Kidney capillary endothelial cell (primary cell): Measurements from ENCODE around the gene GFOD2.

Experiments
- DNase-seq: peaks from one replicate; pipeline ENCODE4 v3.0.0-alpha.2; 2018; ENCODE audit warnings: low spot score

GFOD2 gene

GRCh38 chr16:67657751-67658518 lies 61.2 kb downstream of the GFOD2 start:
- DNase-seq, result no peak

GRCh38 chr16:67657017-67657608 lies 62.0 kb downstream of the GFOD2 start:
- DNase-seq, result no peak

DNA sequence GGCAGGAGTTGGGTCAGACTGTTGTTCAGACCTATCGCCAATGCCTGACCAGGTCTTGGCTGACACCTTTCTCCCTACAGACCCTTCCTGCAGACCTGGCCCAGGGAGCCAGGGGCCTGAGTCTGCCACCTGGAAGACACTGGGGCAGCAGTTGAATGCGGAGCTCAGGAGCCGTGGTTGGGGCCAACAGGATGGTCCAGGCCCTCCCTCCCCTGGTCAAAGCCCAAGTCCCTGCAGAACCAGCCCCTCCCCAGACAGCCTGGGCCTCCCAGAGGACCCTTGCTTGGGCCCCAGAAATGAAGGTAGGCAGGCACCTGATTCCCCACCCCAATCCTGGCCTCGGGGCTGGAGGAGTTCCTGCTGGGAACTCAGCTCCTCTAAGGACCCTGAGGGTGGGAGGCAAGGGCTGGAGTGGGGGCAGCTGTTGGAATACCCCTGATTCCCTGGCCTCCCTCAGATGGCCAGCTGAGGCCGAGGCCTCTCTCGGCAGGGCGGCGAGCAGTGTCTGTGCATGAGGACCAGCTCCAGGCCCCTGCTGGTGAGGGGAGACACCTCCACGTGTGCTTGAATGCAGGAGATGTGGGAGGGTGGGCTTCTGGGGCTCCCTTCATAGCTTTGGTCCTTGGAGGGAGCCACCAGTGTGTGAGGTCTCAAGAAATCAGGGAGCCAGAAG lies 62.6 kb downstream of the GFOD2 start:
- DNase-seq, result no peak

- DNase-seq, result no peak
Measured at GRCh38 chr16:67655363-67655762, 63.8 kb downstream of the GFOD2 start.

DNA sequence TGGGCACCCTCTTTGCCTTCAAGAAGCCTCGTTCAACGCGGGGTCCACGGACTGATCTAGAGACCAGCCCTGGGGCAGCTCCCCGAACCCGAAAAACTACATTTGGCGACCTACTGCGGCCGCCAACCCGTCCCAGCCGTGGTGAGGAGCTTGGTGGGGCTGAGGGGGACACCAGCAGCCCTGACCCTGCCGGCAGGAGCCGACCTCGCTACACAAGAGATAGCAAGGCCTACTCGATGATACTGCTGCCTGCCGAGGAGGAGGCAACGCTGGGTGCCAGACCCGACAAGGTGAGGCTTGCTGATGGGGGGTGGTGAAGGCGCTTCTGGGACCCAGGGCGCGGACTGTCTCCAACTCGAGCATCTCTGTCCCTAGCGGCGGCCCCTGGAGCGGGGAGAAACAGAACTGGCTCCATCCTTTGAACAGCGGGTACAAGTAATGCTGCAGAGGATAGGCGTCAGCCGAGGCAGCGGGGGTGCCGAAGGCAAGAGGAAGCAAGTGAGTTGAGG lies 64.7 kb downstream of the GFOD2 start:
- DNase-seq, result no peak

DNA sequence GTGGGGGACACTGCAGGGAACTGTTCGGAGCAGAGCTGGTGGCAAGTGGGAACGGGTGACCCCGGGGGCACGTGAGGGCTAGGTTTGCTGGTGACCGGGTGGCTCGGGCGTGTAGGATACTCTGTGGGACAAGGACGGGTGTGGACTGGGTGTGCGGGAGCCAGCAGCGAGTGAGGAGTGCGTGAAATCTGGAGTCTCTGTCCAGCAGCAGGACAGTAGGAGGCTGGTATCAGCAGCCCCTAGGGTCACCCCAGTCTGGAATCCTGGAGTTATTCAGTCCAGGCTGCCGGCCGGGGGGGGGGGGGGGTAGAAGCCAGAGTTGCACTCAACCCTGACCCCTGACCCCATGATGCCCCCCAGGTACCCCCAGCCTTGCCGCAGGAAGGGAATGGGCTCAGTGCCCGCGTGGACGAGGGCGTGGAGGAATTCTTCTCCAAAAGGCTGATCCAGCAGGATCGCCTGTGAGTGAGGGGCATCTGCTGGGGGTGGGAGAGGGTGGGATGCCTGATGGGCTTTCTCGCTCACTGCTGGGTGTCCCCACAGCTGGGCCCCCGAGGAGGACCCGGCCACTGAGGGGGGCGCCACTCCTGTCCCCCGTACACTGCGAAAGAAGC lies 65.2 kb downstream of the GFOD2 start:
- DNase-seq, result no peak

DNA sequence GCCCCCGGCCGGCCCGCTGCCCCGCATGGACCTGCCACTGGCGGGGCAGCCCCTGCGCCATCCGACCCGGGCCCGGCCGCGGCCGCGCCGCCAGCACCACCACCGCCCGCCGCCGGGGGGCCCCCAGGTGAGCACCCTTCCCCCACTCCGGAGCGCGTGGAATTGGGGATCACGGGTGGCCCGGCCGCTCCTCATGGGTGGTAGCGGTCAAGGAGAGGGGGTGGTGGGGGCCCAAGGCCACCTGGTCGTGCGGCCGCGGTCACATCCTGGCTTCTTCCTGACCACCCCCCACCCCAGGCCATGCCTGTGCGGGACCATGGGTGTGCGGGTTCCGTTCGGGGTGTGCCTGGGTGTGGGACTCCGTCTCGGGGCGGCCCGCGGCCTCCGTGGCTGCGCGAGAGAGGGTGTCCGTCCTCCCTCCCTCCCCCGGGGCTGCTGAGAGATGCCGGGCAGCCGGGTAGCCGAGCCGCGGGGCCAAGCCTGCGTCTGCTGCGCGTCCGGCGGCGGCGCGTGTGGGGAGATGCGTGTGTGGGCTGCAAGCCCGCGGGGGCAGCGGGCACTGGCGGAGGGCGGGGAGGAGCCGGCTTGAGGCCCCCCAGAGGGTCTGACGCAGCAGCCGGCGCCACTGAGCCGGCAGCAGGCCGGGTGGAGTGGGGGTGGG lies 65.9 kb downstream of the GFOD2 start:
- DNase-seq, result no peak

- DNase-seq, result no peak
Measured at GRCh38 chr16:67652578-67653127, 66.5 kb downstream of the GFOD2 start.

DNA sequence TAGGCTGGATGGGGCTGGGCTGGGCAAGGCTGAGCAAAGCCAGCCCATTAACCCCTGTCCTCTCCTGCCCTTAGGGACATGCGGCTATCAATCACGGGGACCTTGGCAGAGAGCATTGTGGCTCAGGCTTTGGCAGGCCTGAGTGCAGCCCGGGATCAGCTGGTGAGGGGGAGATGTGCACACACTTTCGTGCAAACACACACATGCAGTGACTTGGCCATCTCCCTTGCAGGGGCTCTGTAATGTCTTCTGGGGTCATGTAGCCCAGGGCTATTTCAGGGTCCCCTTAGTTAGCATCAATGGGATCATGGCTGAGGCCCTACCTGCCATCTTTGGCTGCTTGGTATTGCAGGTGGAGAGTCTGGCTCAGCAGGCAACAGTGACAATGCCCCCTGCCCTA lies 67.3 kb downstream of the GFOD2 start:
- no peak for DNase-seq

GRCh38 chr16:67651039-67651438 lies 68.1 kb downstream of the GFOD2 start:
- DNase-seq, result no peak

DNA sequence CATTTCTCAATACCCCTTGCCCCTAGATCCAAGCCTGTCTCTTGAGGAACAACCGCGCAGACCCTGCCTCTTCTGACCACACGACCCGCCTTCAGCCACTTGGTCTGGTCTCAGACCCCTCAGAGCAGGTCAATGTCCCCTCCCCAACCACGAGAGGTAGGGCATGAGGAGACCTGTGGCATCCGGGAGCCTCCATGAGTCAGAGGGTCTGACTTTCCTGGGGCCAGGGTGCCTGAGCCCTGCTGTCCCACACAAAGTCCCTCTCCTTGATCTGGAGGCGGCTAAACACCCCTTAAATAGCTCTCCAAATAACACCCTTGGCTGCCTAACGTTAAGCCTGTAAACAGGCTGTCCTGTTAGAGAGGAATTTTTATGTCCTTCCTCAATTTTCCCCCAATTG lies 69.1 kb downstream of the GFOD2 start:
- no peak for DNase-seq

DNA sequence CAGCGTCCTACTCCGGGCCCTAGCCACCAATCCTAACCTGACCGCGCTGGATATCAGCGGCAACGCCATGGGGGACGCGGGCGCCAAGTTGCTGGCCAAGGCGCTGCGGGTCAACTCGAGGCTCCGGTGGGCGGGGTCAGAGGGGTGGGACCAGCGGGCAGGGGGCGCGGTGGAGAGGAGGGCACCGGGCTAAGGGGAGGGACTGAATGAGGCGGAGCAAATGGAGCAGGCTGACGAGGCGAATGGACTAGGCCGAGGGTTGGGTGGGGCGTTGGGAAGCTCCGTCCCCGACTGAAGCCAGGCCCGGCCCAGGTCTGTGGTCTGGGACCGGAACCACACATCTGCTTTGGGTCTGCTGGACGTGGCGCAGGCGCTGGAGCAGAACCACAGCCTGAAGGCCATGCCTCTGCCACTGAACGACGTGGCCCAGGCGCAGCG lies 69.6 kb downstream of the GFOD2 start:
- DNase-seq, result no peak

DNA sequence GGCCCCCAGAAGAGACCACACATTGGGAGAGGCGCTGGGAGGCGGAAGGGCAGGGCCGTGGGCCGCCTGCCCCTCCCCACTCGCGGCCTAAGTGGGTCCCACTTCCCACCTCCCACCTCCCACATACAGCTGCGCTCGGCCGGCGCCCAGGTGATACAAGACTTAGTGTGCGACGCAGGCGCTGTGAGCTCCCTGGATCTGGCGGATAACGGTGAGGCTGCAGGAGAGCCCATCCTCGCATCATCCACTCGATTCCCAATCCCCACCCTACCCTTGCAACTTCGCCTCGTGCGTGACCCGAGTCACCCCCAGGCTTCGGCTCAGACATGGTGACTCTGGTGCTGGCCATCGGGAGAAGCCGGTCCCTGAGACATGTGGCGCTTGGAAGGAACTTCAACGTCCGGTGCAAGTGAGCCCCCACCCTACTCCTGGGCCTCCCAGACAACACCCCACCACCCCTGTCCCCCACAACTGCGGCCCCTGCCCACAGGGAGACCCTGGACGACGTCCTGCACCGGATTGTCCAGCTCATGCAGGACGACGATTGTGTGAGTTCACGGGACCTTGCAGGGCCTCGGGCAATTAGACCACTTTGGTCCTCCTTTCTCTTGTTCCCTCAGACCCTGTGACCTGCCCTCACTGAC lies 70.2 kb downstream of the GFOD2 start:
- DNase-seq, result no peak

GRCh38 chr16:67648088-67648763 lies 70.9 kb downstream of the GFOD2 start:
- no peak for DNase-seq

GRCh38 chr16:67647681-67648080 lies 71.4 kb downstream of the GFOD2 start:
- no peak for DNase-seq

- DNase-seq, result no peak
Measured at GRCh38 chr16:67647111-67647651, 71.9 kb downstream of the GFOD2 start.

DNA sequence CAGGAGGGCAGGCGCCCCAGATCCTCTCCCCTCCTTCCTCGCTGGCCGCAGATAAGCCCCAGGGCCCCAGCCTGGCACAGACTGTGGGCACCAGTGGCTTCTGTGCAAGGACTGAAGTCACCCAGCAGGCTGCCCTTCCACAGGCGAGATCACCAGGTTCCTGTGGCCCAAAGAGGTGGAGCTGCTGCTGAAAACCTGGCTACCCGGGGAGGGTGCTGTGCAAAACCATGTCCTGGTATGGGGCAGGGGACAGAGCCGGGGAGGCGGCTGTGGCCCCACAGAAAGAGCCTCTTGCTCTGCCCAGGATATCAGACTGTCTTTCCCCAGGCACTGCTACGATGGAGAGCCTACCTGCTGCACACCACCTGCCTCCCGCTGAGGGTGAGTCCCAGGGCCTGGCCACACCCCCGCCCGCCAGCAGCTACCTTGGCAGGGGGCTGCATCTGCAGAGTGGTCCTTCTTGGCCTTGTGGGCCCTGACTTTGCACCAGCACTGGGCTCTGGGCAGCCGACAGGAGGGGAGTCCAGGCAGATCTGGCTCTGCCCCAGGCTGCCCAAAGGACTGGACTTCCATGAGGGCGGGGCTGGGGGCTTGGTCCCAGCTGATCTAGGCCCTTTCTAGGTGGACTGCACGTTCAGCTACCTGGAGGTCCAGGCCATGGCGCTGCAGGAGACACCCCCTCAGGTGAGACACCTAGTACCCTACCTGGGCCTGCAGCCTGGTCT lies 73.6 kb downstream of the GFOD2 start:
- DNase-seq, result no peak

DNA sequence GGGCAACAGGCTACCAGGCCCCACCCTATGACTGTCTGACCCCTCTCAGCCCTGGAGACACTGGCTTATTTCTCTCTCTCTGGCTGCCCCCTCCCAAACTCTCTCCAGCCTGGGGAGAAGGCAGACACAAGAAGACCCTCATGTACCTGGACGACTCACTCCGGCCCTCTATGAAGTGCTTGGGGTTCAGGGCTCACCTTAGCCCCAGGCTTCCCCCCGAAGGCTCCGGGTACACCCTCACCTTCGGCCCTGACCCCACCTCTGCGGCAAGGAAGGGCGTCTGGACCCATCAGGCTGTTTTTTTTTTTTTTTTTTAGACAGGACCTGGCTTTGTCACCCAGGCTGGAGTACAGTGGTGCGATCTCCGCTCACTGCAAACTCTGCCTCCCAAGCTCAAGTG lies 75.1 kb downstream of the GFOD2 start:
- DNase-seq, result no peak

- no peak for DNase-seq
Measured at GRCh38 chr16:67641779-67642708, 77.1 kb downstream of the GFOD2 start.
